Upper lobe of right lung (tissue), 1 donor: Measurements from ENCODE around the gene GDF9. TPM values are rescaled to one million over a fixed set of nuclear protein-coding genes. Genes with fewer than 3 reads are reported as not detected.

Experiments used
- ATAC-seq: fragments of 200-7000 bp; cut with Tn5 transposase; one replicate; pipeline ENCODE4 v1.9.1; 2020; ENCODE audit warnings: mild to moderate bottlenecking, moderate library complexity
- DNase-seq: peaks from one replicate; pipeline ENCODE4 v3.0.0-alpha.2; 2020
- H3K27ac ChIP-seq: fragments of 200-600 bp; one replicate; pipeline ENCODE4 v1.8.0; 2022
- H3K27me3 ChIP-seq: fragments of 200-600 bp; one replicate; pipeline ENCODE4 v1.8.0; 2022; ENCODE audit warnings: mild to moderate bottlenecking
- H3K36me3 ChIP-seq: fragments of 200-600 bp; one replicate; pipeline ENCODE4 v1.8.0; 2022
- H3K4me1 ChIP-seq: fragments of 200-600 bp; one replicate; pipeline ENCODE4 v1.8.0; 2022
- H3K4me3 ChIP-seq: fragments of 200-600 bp; one replicate; pipeline ENCODE4 v1.8.0; 2022; ENCODE audit warnings: mild to moderate bottlenecking
- H3K9me3 ChIP-seq: fragments of 200-600 bp; one replicate; pipeline ENCODE4 v1.8.0; 2022
- intact Hi-C: fragments of 100-400 bp; cut with DNase I; formaldehyde crosslinking; loops from one replicate; pipeline ENCODE4 v1.11.0; 2022
- total RNA-seq: library from RNA; stranded (reverse); fragmentation: NEBNext Ultra II Directional; extraction: Animal tissue kit (Norgen Biotek cat#: 25700); gene quantifications from one replicate; pipeline ENCODE4 v1.2.1, GENCODE V29; 2021
- TF ChIP-seq, protein P1 (sequence below): fragments of 200-600 bp; IDR thresholded peaks from one replicate; pipeline ENCODE4 v1.8.0; 2022; ENCODE audit warnings: antibody characterized with exemption
- donor health status: DM: no; HTN: yes; CAD: no; lungs with severe emphysema.

GDF9 gene
- total RNA-seq, 1 donor from 2014 or later, result 0.46 TPM

GRCh38 chr5:132812123-132812765 is 54.0 kb downstream of the GDF9 start:
- DNase-seq (no peak), ATAC-seq (no peak)
- H3K4me1 ChIP-seq, result peaks cover 13% of the 10 kb centered on the region
- intact Hi-C loops, result no loop called here
- peaks cover 38% of the 10 kb centered on the region for H3K27me3 ChIP-seq
- H3K36me3 ChIP-seq, result no peaks in the 10 kb centered on the region
- H3K9me3 ChIP-seq, result no peaks in the 10 kb centered on the region
- no peak overlapping the region for H3K4me3 ChIP-seq
- no peak overlapping the region for H3K27ac ChIP-seq
- TF ChIP-seq, protein P1, sequence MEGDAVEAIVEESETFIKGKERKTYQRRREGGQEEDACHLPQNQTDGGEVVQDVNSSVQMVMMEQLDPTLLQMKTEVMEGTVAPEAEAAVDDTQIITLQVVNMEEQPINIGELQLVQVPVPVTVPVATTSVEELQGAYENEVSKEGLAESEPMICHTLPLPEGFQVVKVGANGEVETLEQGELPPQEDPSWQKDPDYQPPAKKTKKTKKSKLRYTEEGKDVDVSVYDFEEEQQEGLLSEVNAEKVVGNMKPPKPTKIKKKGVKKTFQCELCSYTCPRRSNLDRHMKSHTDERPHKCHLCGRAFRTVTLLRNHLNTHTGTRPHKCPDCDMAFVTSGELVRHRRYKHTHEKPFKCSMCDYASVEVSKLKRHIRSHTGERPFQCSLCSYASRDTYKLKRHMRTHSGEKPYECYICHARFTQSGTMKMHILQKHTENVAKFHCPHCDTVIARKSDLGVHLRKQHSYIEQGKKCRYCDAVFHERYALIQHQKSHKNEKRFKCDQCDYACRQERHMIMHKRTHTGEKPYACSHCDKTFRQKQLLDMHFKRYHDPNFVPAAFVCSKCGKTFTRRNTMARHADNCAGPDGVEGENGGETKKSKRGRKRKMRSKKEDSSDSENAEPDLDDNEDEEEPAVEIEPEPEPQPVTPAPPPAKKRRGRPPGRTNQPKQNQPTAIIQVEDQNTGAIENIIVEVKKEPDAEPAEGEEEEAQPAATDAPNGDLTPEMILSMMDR, result no peak

Other genes with a start within 250 kb of the GDF9 start
- not detected for gene IL13, start 208.3 kb downstream of the GDF9 start, total RNA-seq
- not detected for gene IL4, start 192.5 kb downstream of the GDF9 start, total RNA-seq
- gene KIF3A, start 128.9 kb downstream of the GDF9 start, total RNA-seq, result 10.5 TPM
- gene CCNI2, start 119.0 kb downstream of the GDF9 start, total RNA-seq, result 0.55 TPM
- gene SEPTIN8, start 89.2 kb downstream of the GDF9 start, total RNA-seq, result 42.6 TPM
- gene SOWAHA, start 53.2 kb downstream of the GDF9 start, total RNA-seq, result not detected
- 24.2 TPM for gene SHROOM1, start 35.8 kb downstream of the GDF9 start, total RNA-seq
- gene UQCRQ, start 173 bp upstream of the GDF9 start, total RNA-seq, result 256 TPM
- 0.69 TPM for gene LEAP2, start 7.2 kb upstream of the GDF9 start, total RNA-seq
- gene AFF4, start 97.2 kb upstream of the GDF9 start, total RNA-seq, result 76.9 TPM
- 17.0 TPM for gene ZCCHC10, start 160.1 kb upstream of the GDF9 start, total RNA-seq
- 64.1 TPM for gene HSPA4, start 185.5 kb upstream of the GDF9 start, total RNA-seq